IPS DF 4.7 (cell line): ENCODE results near the gene UBAC1.
"Not testable (repeated sequence)": the region's sequence is repeated elsewhere in the genome, so short reads cannot be mapped to it uniquely, and the experiment has no call there.

Source experiments
- DNase-seq: peaks from one replicate; pipeline ENCODE4 v3.0.0-alpha.2; 2013; ENCODE audit warnings: low spot score; ENCODE audit errors: extremely low read depth

UBAC1 gene

GRCh38 chr9:135923508-135923907 lies 37.7 kb downstream of the UBAC1 start:
- DNase-seq: no peak

GRCh38 chr9:135921749-135922310 lies 39.3 kb downstream of the UBAC1 start:
- no peak for DNase-seq

GRCh38 chr9:135920973-135921585 lies 40.1 kb downstream of the UBAC1 start:
- no peak for DNase-seq

- DNase-seq: no peak
Observed at GRCh38 chr9:135920256-135920930, 40.8 kb downstream of the UBAC1 start.

GRCh38 chr9:135919318-135919890 lies 41.8 kb downstream of the UBAC1 start:
- no peak for DNase-seq

GRCh38 chr9:135916227-135916626 lies 44.9 kb downstream of the UBAC1 start:
- not testable (repeated sequence) for DNase-seq

- no peak for DNase-seq
Observed at GRCh38 chr9:135914921-135915320, 46.3 kb downstream of the UBAC1 start.

- not testable (repeated sequence) for DNase-seq
Observed at GRCh38 chr9:135911233-135911632, 49.9 kb downstream of the UBAC1 start.

GRCh38 chr9:135910757-135911156 lies 50.4 kb downstream of the UBAC1 start:
- DNase-seq: no peak

- DNase-seq: no peak
Observed at GRCh38 chr9:135910216-135910615, 51.0 kb downstream of the UBAC1 start.

- DNase-seq: no peak
Observed at GRCh38 chr9:135909371-135909770, 51.8 kb downstream of the UBAC1 start.

GRCh38 chr9:135908754-135909204 lies 52.4 kb downstream of the UBAC1 start:
- no peak for DNase-seq

GRCh38 chr9:135908093-135908753 lies 53.0 kb downstream of the UBAC1 start:
- DNase-seq: no peak

GRCh38 chr9:135907431-135908092 lies 53.6 kb downstream of the UBAC1 start, which contains the start of gene CAMSAP1:
CAMSAP1 (minus strand) TSS chr9:135907546; CDS start chr9:135907159, 387 bp downstream.
- DNase-seq: no peak

- no peak for DNase-seq
Observed at GRCh38 chr9:135907006-135907430, 54.2 kb downstream of the UBAC1 start.

- DNase-seq: no peak
Observed at GRCh38 chr9:135906291-135907005, 54.7 kb downstream of the UBAC1 start.

GRCh38 chr9:135905380-135906258 lies 55.6 kb downstream of the UBAC1 start:
- no peak for DNase-seq

GRCh38 chr9:135903786-135904520 lies 57.2 kb downstream of the UBAC1 start:
- no peak for DNase-seq

- DNase-seq: no peak
Observed at GRCh38 chr9:135903358-135903656, 57.9 kb downstream of the UBAC1 start.
